ENCODE results near the gene RAB6B. TPM values are rescaled to one million over a fixed set of nuclear protein-coding genes. Genes with fewer than 3 reads are reported as not detected.

RAB6B gene
- total RNA-seq, 1 donor from 2014 or later, result 52.6 TPM

- DNase-seq, result no peak
These were observed 1.1 kb downstream of the RAB6B start for GRCh38 chr3:133894353-133895207.

- DNase-seq, result no peak
These were observed 1.9 kb downstream of the RAB6B start for GRCh38 chr3:133893683-133894352.

GRCh38 chr3:133892541-133893231 lies 3.0 kb downstream of the RAB6B start:
- no peak for DNase-seq

- no peak for DNase-seq
These were observed 3.9 kb downstream of the RAB6B start for GRCh38 chr3:133891662-133892378.

- no peak for DNase-seq
These were observed 4.6 kb downstream of the RAB6B start for GRCh38 chr3:133890972-133891644.

- no peak for DNase-seq
These were observed 5.6 kb downstream of the RAB6B start for GRCh38 chr3:133890037-133890436.

GRCh38 chr3:133888726-133889340 lies 6.8 kb downstream of the RAB6B start:
- DNase-seq, result no peak

- no peak for DNase-seq
These were observed 7.6 kb downstream of the RAB6B start for GRCh38 chr3:133887803-133888703.

- no peak for DNase-seq
These were observed 8.4 kb downstream of the RAB6B start for GRCh38 chr3:133887074-133887802.

- no peak for DNase-seq
These were observed 9.5 kb downstream of the RAB6B start for GRCh38 chr3:133886031-133886722.

GRCh38 chr3:133884887-133885711 lies 10.6 kb downstream of the RAB6B start:
- DNase-seq, result no peak

GRCh38 chr3:133884054-133884886 lies 11.4 kb downstream of the RAB6B start:
- DNase-seq, result no peak

GRCh38 chr3:133883641-133884040 lies 12.0 kb downstream of the RAB6B start:
- no peak for DNase-seq

GRCh38 chr3:133882986-133883586 lies 12.6 kb downstream of the RAB6B start:
- no peak for DNase-seq

GRCh38 chr3:133881939-133882825 lies 13.5 kb downstream of the RAB6B start:
- DNase-seq, result no peak

GRCh38 chr3:133881492-133881891 lies 14.2 kb downstream of the RAB6B start:
- DNase-seq, result no peak

Data from occipital lobe (tissue), 2 donors.